GM21423 (cell line): ENCODE results near the gene COL8A2.

Experiments
- ATAC-seq: cut with Tn5 transposase; IDR thresholded peaks from one replicate; pipeline ENCODE4 v1.9.1; 2021; ENCODE audit warnings: mild to moderate bottlenecking, moderate library complexity; ENCODE audit not compliant: unreplicated experiment

COL8A2 gene

GRCh38 chr1:36070349-36070748, 54.7 kb downstream of the COL8A2 start:
- no peak for ATAC-seq

GRCh38 chr1:36068866-36069265, 56.2 kb downstream of the COL8A2 start:
- no peak for ATAC-seq

GRCh38 chr1:36067871-36068270, 57.2 kb downstream of the COL8A2 start:
- no peak for ATAC-seq

- no peak for ATAC-seq
Measured at GRCh38 chr1:36062315-36062714, 62.7 kb downstream of the COL8A2 start.

- no peak for ATAC-seq
Measured at GRCh38 chr1:36055706-36056105, 69.3 kb downstream of the COL8A2 start.

- ATAC-seq = no peak
Measured at GRCh38 chr1:36053978-36054377, 71.0 kb downstream of the COL8A2 start.

- no peak for ATAC-seq
Measured at GRCh38 chr1:36051821-36052220, 73.2 kb downstream of the COL8A2 start.
